HepG2 (cell line): Measurements from ENCODE around the gene KRTAP10-9. TPM values are rescaled to one million over a fixed set of nuclear protein-coding genes. Genes with fewer than 3 reads are reported as not detected.
A peak's percentile ranks its signal among the peaks of the same experiment; 100 is the strongest.

Source experiments
- ATAC-seq: fragments of 200-7000 bp; cut with Tn5 transposase; 3 replicates; pipeline ENCODE4 v1.9.1; 2020; ENCODE audit warnings: mild to moderate bottlenecking, moderate library complexity
- BruUV-seq: library from RNA; stranded (reverse); fragments of 400-500 nt; replicated peaks from 2 replicates; lab custom pipeline; 2021; lab: Mats Ljungman, UMichigan
- CTCF ChIA-PET: fragments of 300-600 bp; formaldehyde crosslinking; extraction: SDS; loops from one replicate; lab custom pipeline; 2021; ENCODE audit warnings: low total read pairs, inconsistent platforms, low intra/inter-chr PET ratio; lab: Yijun Ruan, JAX
- POLR2A ChIA-PET: fragments of 350-600 bp; sonication (Branson Sonifier 250); formaldehyde crosslinking; loops from one replicate; lab custom pipeline; 2020; ENCODE audit warnings: antibody characterized with exemption, inconsistent platforms; lab: Yijun Ruan, JAX
- DNase-seq: peaks from one replicate; pipeline ENCODE4 v3.0.0-alpha.2; 2015; ENCODE audit warnings: low spot score
- FAIRE-seq: peaks from 3 replicates; lab custom pipeline; 2011; peaks lifted over from hg19 to GRCh38; lab: Jason Lieb, UNC
- H2AFZ ChIP-seq: one replicate; pipeline ENCODE4 v1.6.1; 2011; ENCODE audit warnings: low read length, inconsistent platforms
- H3K27ac ChIP-seq: fragments of 300-600 bp; 3 replicates; pipeline ENCODE4 v1.8.0; 2011; ENCODE audit warnings: mixed run types, mild to moderate bottlenecking, mixed read lengths, low read length, inconsistent platforms; ENCODE audit not compliant: insufficient read depth; ENCODE audit errors: extremely low read length
- H3K27me3 ChIP-seq, 2 experiments: fragments of 200-600 bp in 1 of 2; 2 replicates in 1 of 2; 3 replicates in 1 of 2; pipeline versions ENCODE4 v1.6.0 to v1.8.0; 2011; ENCODE audit warnings: low read length in 2 of 2, mild to moderate bottlenecking in 2 of 2, moderate library complexity in 2 of 2, inconsistent platforms in 1 of 2; ENCODE audit not compliant: insufficient read depth in 2 of 2, control insufficient read depth in 1 of 2
- H3K36me3 ChIP-seq, 2 experiments: fragments of 200-600 bp in 1 of 2; replicated peaks in 1 of 2; 2 replicates in 1 of 2; 3 replicates in 1 of 2; pipeline versions ENCODE4 v1.5.1 to v1.8.0; 2011; ENCODE audit warnings: low read length in 2 of 2, inconsistent platforms in 1 of 2; ENCODE audit not compliant: insufficient read depth in 2 of 2, control insufficient read depth in 1 of 2
- H3K4me1 ChIP-seq: 2 replicates; pipeline ENCODE4 v1.5.1; 2012; ENCODE audit warnings: low read length, inconsistent platforms; ENCODE audit not compliant: insufficient read depth
- H3K4me2 ChIP-seq: 2 replicates; pipeline ENCODE4 v1.6.0; 2011; ENCODE audit warnings: low read depth, low read length, inconsistent platforms
- H3K4me3 ChIP-seq, 3 experiments: fragments of 200-600 bp in 1 of 3; sonication (generic), shearing (Covaris generic) in 1 of 3; replicated peaks in 1 of 3; 2 replicates each; pipeline ENCODE4 v1.5.1; 2011 to 2016; ENCODE audit warnings: low read length in 3 of 3, inconsistent platforms in 2 of 3, low read depth in 2 of 3, mild to moderate bottlenecking in 2 of 3, control low read depth in 1 of 3, mixed read lengths in 1 of 3; ENCODE audit not compliant: insufficient read depth in 1 of 3
- H3K79me2 ChIP-seq: one replicate; pipeline ENCODE4 v1.6.1; 2011; ENCODE audit warnings: low read length, inconsistent platforms; ENCODE audit not compliant: insufficient read depth
- H3K9ac ChIP-seq: 2 replicates; pipeline ENCODE4 v1.6.0; 2011; ENCODE audit warnings: mild to moderate bottlenecking, low read depth, low read length, inconsistent platforms; ENCODE audit not compliant: insufficient read depth
- H3K9me3 ChIP-seq: 2 replicates; pipeline ENCODE4 v1.5.1; 2012; ENCODE audit warnings: mild to moderate bottlenecking, low read length
- H4K20me1 ChIP-seq: 2 replicates; pipeline ENCODE4 v1.6.0; 2011; ENCODE audit warnings: inconsistent platforms, mild to moderate bottlenecking, low read length, moderate library complexity; ENCODE audit not compliant: insufficient read depth
- AGO1 ChIP-seq: fragments of 200-400 bp; formaldehyde crosslinking; IDR thresholded peaks from 2 replicates; pipeline ENCODE4 v1.6.1; 2017; ENCODE audit warnings: mild to moderate bottlenecking, low read depth, low read length, moderate library complexity; ENCODE audit not compliant: poor library complexity, severe bottlenecking
- KDM4B ChIP-seq: sonication (generic); formaldehyde crosslinking; IDR thresholded peaks from 2 replicates; pipeline ENCODE4 v1.4.0; 2020; ENCODE audit warnings: missing genetic modification reagents
- KLF13 ChIP-seq: sonication (generic); formaldehyde crosslinking; IDR thresholded peaks from 2 replicates; pipeline ENCODE4 v1.4.0; 2020; ENCODE audit warnings: mild to moderate bottlenecking, missing genetic modification reagents
- SP140L ChIP-seq: sonication (generic); formaldehyde crosslinking; IDR thresholded peaks from 2 replicates; pipeline ENCODE4 v1.4.0; 2020; ENCODE audit warnings: missing genetic modification reagents, borderline replicate concordance
- SRY ChIP-seq: sonication (generic); formaldehyde crosslinking; IDR thresholded peaks from 2 replicates; pipeline ENCODE4 v1.8.0; 2022; ENCODE audit warnings: mild to moderate bottlenecking, missing genetic modification reagents
- YEATS2 ChIP-seq: sonication (generic); formaldehyde crosslinking; IDR thresholded peaks from 2 replicates; pipeline ENCODE4 v1.4.0; 2020; ENCODE audit warnings: missing genetic modification reagents, borderline replicate concordance
- ZNF317 ChIP-seq: sonication (generic); formaldehyde crosslinking; IDR thresholded peaks from 2 replicates; pipeline ENCODE4 v1.5.0; 2020; ENCODE audit warnings: mild to moderate bottlenecking, missing genetic modification reagents
- WGBS: methylation state at CpG from one replicate; pipeline ENCODE4 v1.1.6; 2017; ENCODE audit warnings: low lambda C conversion rate; 5-methylcytosine and 5-hydroxymethylcytosine counted together
- in situ Hi-C: cut with HindIII; loops from 2 replicates; pipeline ENCODE4 v1.10.0; 2017; ENCODE audit warnings: low pct_unique_long_range_greater_than_20kb; ENCODE audit not compliant: extremely low pct_ligation_motif_present
- intact Hi-C: fragments of 100-400 bp; cut with micrococcal nuclease; formaldehyde crosslinking; loops from one replicate; pipeline ENCODE4 v1.10.0; 2022; ENCODE audit not compliant: unreplicated experiment
- polyA plus RNA-seq, 8 experiments: library from polyadenylated mRNA; depleted of rRNA in 3 of 8; stranded (reverse) in 7 of 8; unstranded in 1 of 8; fragments of >200 nt; fragmentation: Illumina TruSeq in 4 of 8; extraction: Trizol in 4 of 8; gene quantifications; 2 replicates each; pipeline versions ENCODE4 v1.2.1 to v1.2.3, GENCODE V29; 2011 to 2016; ENCODE audit warnings: low read depth in 4 of 8, missing spikeins in 1 of 8, mixed read lengths in 1 of 8; ENCODE audit not compliant: insufficient read depth in 1 of 8
- total RNA-seq, 5 experiments: library from RNA; depleted of rRNA; stranded (reverse); fragments of >200 nt; fragmentation: Illumina TruSeq; extraction: Trizol; gene quantifications; 2 replicates each; pipeline ENCODE4 v1.2.3, GENCODE V29; 2016; ENCODE audit warnings: low read depth in 1 of 5

Gene KRTAP10-9
- total and polyA plus RNA-seq, 2 of the 13 experiments (the other 11 are each of a cell fraction or from before 2014, with no cell fraction given) = not detected

DNA sequence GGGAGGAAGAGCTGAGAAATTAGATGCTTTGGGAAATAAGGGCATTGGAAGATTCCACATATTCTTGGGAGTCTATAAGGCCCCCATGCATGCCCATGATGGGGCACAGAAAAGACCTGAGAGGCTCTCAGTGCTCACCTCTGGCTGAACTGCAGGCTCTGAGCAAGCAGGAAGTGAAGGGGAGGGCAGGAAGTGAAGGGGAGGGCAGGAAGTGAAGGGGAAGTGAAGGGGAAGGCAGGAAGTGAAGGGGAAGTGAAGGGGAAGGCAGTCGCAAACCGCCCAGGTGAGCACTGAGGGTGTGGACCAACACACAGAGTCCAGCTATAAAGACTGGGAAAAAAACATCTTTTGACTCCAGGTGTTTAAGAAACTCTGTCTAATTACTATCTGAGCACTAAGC is 3.5 kb downstream of the KRTAP10-9 start (continued):
- no peak for TF ChIP-seq YEATS2 (CRISPR knock-in tag)
- TF ChIP-seq AGO1 = no peak
- no peak for TF ChIP-seq KDM4B
- TF ChIP-seq SP140L (CRISPR knock-in tag) = no peak
- no peak for TF ChIP-seq KLF13
- TF ChIP-seq, all 625 proteins: peak for 0

DNA sequence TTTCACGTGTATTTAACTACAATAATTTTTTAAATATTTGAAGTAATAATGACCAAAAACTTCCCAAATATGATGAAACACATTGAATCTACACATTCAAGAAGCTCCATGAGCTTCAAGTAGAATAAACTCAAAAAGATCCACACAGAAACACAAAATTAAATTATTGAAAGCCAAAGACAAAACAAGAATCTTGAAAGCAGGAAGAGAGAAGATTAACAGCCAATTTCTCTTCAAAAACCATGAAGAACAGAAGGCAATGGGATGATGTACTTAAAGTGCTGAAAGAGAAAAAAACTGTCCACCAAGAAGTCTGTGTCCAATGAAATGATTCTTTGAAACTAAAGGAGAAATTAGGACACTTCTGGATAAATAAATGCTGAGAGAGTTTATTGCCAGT is 5.2 kb downstream of the KRTAP10-9 start:
- no TSS peak for BruUV-seq
- in situ Hi-C loops = no loop called here
- intact Hi-C loops = loop anchor here (10.0 kb wide), 1 partner anchor 63 kb away; the partner anchor contains the start of gene KRTAP10-12
- 40% methylated on average over 1 of the region's 1 CpG for WGBS
- Histone ChIP-seq H3K79me2 (no peaks in the 10 kb centered on the region), H4K20me1 (no peaks in the 10 kb centered on the region), H3K4me3 (no peak overlapping the region), H3K9ac (no peak overlapping the region), H2AFZ (no peak overlapping the region), H3K4me1 (no peaks in the 10 kb centered on the region), H3K9me3 (peaks cover 16% of the 10 kb centered on the region; the same call in 1 of the 2 replicates), H3K27me3 (peaks cover 0 to 3% of the 10 kb centered on the region in 2 experiments; a peak in 1 of 5 replicates), H3K4me2 (no peak overlapping the region), H3K27ac (no peak overlapping the region), H3K36me3 (no peaks in the 10 kb centered on the region)
- ChIA-PET POLR2A (no interaction called here), CTCF (no interaction called here)
- FAIRE-seq (no peak), ATAC-seq (no peak), DNase-seq (no peak)
- TF ChIP-seq SRY (CRISPR knock-in tag) = no peak
- TF ChIP-seq ZNF317 (CRISPR knock-in tag) = peak; percentile 98
